ENCODE measurements around the gene TINCR.

TINCR gene

GRCh38 chr19:5536337-5536894 lies 31.3 kb downstream of the TINCR start:
- TF ChIP-seq, protein P1, sequence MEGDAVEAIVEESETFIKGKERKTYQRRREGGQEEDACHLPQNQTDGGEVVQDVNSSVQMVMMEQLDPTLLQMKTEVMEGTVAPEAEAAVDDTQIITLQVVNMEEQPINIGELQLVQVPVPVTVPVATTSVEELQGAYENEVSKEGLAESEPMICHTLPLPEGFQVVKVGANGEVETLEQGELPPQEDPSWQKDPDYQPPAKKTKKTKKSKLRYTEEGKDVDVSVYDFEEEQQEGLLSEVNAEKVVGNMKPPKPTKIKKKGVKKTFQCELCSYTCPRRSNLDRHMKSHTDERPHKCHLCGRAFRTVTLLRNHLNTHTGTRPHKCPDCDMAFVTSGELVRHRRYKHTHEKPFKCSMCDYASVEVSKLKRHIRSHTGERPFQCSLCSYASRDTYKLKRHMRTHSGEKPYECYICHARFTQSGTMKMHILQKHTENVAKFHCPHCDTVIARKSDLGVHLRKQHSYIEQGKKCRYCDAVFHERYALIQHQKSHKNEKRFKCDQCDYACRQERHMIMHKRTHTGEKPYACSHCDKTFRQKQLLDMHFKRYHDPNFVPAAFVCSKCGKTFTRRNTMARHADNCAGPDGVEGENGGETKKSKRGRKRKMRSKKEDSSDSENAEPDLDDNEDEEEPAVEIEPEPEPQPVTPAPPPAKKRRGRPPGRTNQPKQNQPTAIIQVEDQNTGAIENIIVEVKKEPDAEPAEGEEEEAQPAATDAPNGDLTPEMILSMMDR (IDR thresholded peaks at IDR 0.05) = no peak

- TF ChIP-seq, protein P1 (IDR thresholded peaks at IDR 0.05) = peak; percentile 78
Measured at GRCh38 chr19:5534787-5535586, 32.8 kb downstream of the TINCR start.

GRCh38 chr19:5533257-5533656 lies 34.5 kb downstream of the TINCR start:
- TF ChIP-seq, protein P1 (IDR thresholded peaks at IDR 0.05) = no peak

DNA sequence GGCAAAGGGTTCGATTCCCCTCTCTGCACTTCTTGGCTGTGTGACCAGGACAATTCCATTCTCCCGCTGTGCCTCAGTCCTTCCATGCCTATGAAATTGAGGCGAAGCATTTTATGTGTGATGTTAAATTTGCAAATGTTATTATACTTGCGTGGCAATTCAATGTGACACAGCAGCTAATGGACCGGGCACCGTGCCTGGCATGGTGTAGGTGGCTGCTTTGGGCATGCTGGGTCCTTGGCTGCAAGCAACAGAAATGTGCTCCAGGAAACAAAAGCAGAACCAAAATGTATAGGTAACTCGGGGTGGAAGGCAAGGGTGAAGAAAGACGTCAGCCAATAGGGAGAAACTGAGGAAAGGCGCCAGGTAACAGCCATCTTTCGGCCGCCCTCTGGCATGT lies 37.1 kb downstream of the TINCR start:
- TF ChIP-seq, protein P1 (IDR thresholded peaks at IDR 0.05) = no peak

DNA sequence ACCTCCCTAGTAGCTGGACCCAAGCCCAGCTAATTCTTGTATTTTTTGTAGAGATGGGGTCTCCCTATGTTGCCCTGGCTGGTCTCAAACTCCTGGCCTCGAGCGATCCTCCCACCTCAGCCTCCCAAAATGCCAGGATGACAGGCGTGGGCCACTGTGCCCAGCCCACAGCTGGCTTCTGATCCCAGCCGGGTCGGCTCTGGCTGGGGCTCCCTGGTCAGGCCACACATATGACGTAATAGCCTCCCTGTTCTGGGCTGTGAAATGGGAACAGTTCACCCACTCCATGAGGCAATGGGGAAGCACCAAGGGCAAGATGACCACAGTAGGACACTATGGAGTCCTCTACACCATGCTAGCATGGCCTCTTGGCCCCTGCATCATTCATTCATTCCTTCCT lies 41.1 kb downstream of the TINCR start:
- TF ChIP-seq, protein P1 (IDR thresholded peaks at IDR 0.05) = no peak

DNA sequence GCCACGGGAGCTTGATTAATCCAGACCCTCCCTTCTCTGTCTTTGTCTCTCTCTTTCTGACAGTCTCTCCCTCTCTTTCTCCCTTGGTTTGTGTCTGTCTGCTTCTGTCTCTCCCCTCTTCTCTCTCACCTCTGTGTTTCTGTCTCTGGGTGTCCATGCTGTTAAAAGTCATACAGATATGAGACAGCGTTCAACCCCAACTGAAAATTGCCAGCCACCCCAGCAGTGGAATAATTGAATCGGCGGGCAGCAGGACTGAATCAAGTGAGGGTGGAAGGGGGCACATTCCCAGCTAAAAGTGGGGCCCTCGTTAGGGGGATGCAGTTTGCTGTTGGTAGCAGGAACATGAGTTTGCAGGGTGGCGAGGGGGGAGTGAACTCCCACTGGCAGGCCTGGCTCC lies 43.7 kb downstream of the TINCR start:
- TF ChIP-seq, protein P1 (IDR thresholded peaks at IDR 0.05) = no peak

- TF ChIP-seq, protein P1 (IDR thresholded peaks at IDR 0.05) = no peak
Measured at GRCh38 chr19:5522106-5522505, 45.6 kb downstream of the TINCR start.
